H1 (cell line): ENCODE data around the gene LPCAT3. TPM values are rescaled to one million over a fixed set of nuclear protein-coding genes. Genes with fewer than 3 reads are reported as not detected.

Experiments used
- polyA plus RNA-seq, 7 experiments: library from polyadenylated mRNA; depleted of rRNA in 3 of 7; stranded (reverse) in 5 of 7; unstranded in 2 of 7; fragments of >200 nt in 5 of 7; fragments of 200-250 nt in 2 of 7; gene quantifications; 1 replicate in 5 of 7; 2 replicates in 1 of 7; 4 replicates in 1 of 7; pipeline versions ENCODE4 v1.2.1 to v1.2.3, GENCODE V29; 2011 to 2013; ENCODE audit warnings: missing spikeins in 2 of 7, mixed read lengths in 2 of 7
- total RNA-seq: library from RNA; stranded (reverse); fragmentation: NEBNext Ultra II Directional; extraction: Animal tissue kit (Norgen Biotek cat#: 25700); gene quantifications from 2 replicates; pipeline ENCODE4 v1.2.1, GENCODE V29; 2021
- TF ChIP-seq, protein P1 (sequence below), 3 experiments: IDR thresholded peaks; 1 replicate in 2 of 3; 2 replicates in 1 of 3; pipeline versions ENCODE4 v1.5.1 to v1.6.1; 2011; ENCODE audit warnings: low read length in 3 of 3, mild to moderate bottlenecking in 3 of 3, inconsistent platforms in 2 of 3, low read depth in 1 of 3, moderate library complexity in 1 of 3; ENCODE audit not compliant: insufficient read depth in 1 of 3; ENCODE audit errors: control extremely low read depth in 1 of 3

LPCAT3 gene
- total and polyA plus RNA-seq, 2 of the 8 experiments (the other 6 are each of a cell fraction or from before 2014, with no cell fraction given): 55.8 to 70.4 TPM

DNA sequence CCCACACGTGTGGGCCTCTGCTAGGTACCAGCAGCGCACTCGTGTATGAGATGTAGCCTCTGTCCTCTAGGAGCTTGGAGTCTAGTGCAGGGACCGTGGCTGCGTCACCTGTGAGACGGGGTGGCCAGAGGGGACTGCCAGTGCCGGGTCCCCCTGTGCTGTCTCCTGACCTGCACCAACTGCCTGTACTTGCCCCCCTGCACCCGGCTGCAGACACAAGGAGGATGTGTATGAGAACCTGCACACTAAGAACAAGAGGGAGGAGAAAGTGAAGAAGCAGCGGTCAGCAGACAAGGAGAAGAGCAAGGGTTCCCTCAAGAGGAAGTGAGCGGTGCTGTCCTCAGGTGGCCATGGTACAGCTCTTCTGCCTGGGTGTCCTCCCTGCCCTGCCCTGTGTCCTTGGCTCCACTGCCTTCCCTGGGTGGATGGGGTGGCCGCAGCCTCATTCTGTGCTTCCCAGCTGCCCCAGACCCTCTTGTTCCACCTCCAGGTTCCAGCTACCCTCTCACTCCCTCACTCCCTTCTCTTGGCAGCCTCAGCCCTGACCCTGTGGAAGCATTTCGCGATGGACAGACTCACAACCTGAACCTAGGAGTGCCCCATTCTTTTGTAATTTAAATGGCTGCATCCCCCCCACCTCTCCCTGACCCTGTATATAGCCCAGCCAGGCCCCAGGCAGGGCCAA lies 57.5 kb downstream of the LPCAT3 start (continued):
- TF ChIP-seq, protein P1, sequence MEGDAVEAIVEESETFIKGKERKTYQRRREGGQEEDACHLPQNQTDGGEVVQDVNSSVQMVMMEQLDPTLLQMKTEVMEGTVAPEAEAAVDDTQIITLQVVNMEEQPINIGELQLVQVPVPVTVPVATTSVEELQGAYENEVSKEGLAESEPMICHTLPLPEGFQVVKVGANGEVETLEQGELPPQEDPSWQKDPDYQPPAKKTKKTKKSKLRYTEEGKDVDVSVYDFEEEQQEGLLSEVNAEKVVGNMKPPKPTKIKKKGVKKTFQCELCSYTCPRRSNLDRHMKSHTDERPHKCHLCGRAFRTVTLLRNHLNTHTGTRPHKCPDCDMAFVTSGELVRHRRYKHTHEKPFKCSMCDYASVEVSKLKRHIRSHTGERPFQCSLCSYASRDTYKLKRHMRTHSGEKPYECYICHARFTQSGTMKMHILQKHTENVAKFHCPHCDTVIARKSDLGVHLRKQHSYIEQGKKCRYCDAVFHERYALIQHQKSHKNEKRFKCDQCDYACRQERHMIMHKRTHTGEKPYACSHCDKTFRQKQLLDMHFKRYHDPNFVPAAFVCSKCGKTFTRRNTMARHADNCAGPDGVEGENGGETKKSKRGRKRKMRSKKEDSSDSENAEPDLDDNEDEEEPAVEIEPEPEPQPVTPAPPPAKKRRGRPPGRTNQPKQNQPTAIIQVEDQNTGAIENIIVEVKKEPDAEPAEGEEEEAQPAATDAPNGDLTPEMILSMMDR (IDR thresholded peaks at IDR 0.05; ENCODE audit: control extremely low read depth in 1 of 3, insufficient read depth in 1 of 3, low read depth in 1 of 3, low read length in 3 of 3): peak in 2 of 3 experiments; percentile 36 to 55; a peak in 2 of 4 replicates
